ENCODE data around the gene ERG. TPM values are rescaled to one million over a fixed set of nuclear protein-coding genes. Genes with fewer than 3 reads are reported as not detected.

The ERG gene
- total RNA-seq, 1 experiment from 2014 or later, result 0.11 TPM

- H3K4me1 Mint-ChIP-seq, result peaks cover 11 to 19% of the 10 kb centered on the region in 2 experiments
- Histone ChIP-seq H3K9me3 (ENCODE audit: control insufficient read depth, low read depth, low read length) (no peaks in the 10 kb centered on the region), H3K23ac (ENCODE audit: insufficient read length, low read depth, low read length) (no peak overlapping the region), H4K91ac (ENCODE audit: insufficient read length, low read depth, low read length) (no peak overlapping the region), H4K5ac (ENCODE audit: insufficient read length, low read depth, low read length) (no peak overlapping the region), H3K27me3 (ENCODE audit: insufficient read depth, low read length) (no peaks in the 10 kb centered on the region), H3K14ac (ENCODE audit: insufficient read depth, low read length) (no peak overlapping the region), H2BK120ac (ENCODE audit: low read depth, low read length, poor library complexity, severe bottlenecking) (no peak overlapping the region), H3K4me1 (ENCODE audit: insufficient read depth, low read length) (peaks cover 3% of the 10 kb centered on the region; the same call in 1 of the 2 replicates), H4K20me1 (ENCODE audit: control insufficient read depth, insufficient read depth, insufficient read length) (no peaks in the 10 kb centered on the region), H3K79me1 (ENCODE audit: insufficient read depth, low read depth, low read length, poor library complexity, severe bottlenecking) (no peaks in the 10 kb centered on the region), H2BK20ac (ENCODE audit: low read depth, low read length, poor library complexity, severe bottlenecking) (no peak overlapping the region), H2AK5ac (ENCODE audit: insufficient read length, low read length) (no peak overlapping the region), H2BK12ac (ENCODE audit: insufficient read length, low read depth, low read length) (no peak overlapping the region), H2AFZ (ENCODE audit: low read length) (no peak overlapping the region), H4K8ac (replicated peaks; ENCODE audit: insufficient read length, low read depth, low read length) (no peak overlapping the region), H3K18ac (ENCODE audit: insufficient read length, low read depth, low read length) (no peak overlapping the region), H3K4ac (ENCODE audit: low read depth, low read length) (no peak overlapping the region), H2BK15ac (ENCODE audit: low read depth, low read length) (no peak overlapping the region), H3K79me2 (ENCODE audit: insufficient read depth, low read length) (no peaks in the 10 kb centered on the region), H3K27ac (ENCODE audit: insufficient read length, low read depth, low read length) (no peak overlapping the region), H3K56ac (ENCODE audit: insufficient read length, low read depth, low read length) (no peak overlapping the region), H3K23me2 (ENCODE audit: insufficient read length, low read depth, low read length, poor library complexity, severe bottlenecking) (no peaks in the 10 kb centered on the region), H3K4me2 (ENCODE audit: insufficient read depth, insufficient read length, low read length) (no peak overlapping the region), H2BK5ac (ENCODE audit: insufficient read length, low read length) (no peak overlapping the region), H3T11ph (ENCODE audit: low read length) (no peak overlapping the region), H3K9ac (ENCODE audit: extremely low read depth, insufficient read length, low read length) (no peak overlapping the region)
- no peak overlapping the region for H3K27ac Mint-ChIP-seq
- no peak for DNase-seq
- no peaks in the 10 kb centered on the region for H3K9me3 Mint-ChIP-seq
- no peaks in the 10 kb centered on the region for H3K36me3 Mint-ChIP-seq (ENCODE audit: insufficient read depth in 1 of 3, low read depth in 3 of 3)
- no peak for TF ChIP-seq CTCF (conservative IDR thresholded peaks at IDR 0.05)
- H3K4me3 Mint-ChIP-seq, result no peak overlapping the region
- WGBS (ENCODE audit: extremely low coverage, insufficient read length, low lambda C conversion rate), result 100% methylated on average over 2 of the region's 3 CpGs
- H3K27me3 Mint-ChIP-seq (ENCODE audit: low read depth), result no peaks in the 10 kb centered on the region
Measured at GRCh38 chr21:38534591-38534990, 36.3 kb upstream of the ERG start.

All from H9 (cell line).